RWPE1 (cell line): ENCODE data around the gene RAPGEF5.

Experiments
- CTCF ChIA-PET: fragments of 350-600 bp; sonication (Branson Sonifier 250); formaldehyde crosslinking; extraction: SDS; loops from one replicate; lab custom pipeline; 2021; lab: Yijun Ruan, JAX
- POLR2A ChIA-PET: fragments of 400-600 bp; formaldehyde crosslinking; extraction: SDS; loops from one replicate; lab custom pipeline; 2020; ENCODE audit warnings: antibody characterized with exemption; ENCODE audit not compliant: low non-redundant PET; lab: Yijun Ruan, JAX
- DNase-seq: peaks from one replicate; pipeline ENCODE4 v3.0.0; 2012; ENCODE audit warnings: low spot score
- H3K27ac ChIP-seq: fragments of 450-650 bp; 2 replicates; pipeline ENCODE4 v1.5.1; 2017
- CTCF ChIP-seq: fragments of 450-650 bp; conservative IDR thresholded peaks from 2 replicates; pipeline ENCODE4 v1.5.1; 2017; ENCODE audit warnings: low read depth, mild to moderate bottlenecking

The RAPGEF5 gene

DNA sequence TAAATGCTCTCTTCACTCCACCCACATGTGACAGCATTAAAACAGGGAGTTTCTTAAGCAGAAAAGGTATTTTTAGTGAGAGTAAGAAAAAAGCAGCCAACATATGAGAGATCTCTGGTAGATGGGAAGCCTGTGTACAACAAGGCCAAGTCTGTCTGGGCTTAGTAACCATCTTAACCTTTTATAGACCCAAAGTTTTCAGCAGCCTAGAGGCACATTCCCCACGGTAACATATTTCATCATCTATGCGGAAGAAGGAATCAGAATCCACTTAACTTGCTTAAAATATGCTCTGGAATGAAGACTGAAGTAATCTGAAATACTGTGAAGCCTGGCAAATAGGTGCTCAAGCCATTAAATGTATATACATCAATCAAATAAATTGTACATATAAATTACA, 127.8 kb downstream of the RAPGEF5 start:
- POLR2A ChIA-PET = no interaction called here
- H3K27ac ChIP-seq = no peak overlapping the region
- CTCF ChIA-PET = no interaction called here
- DNase-seq = no peak
- no peak for TF ChIP-seq CTCF

- DNase-seq = no peak
- ChIA-PET CTCF (no interaction called here), POLR2A (no interaction called here)
- no peak overlapping the region for H3K27ac ChIP-seq
- no peak for TF ChIP-seq CTCF
Observed at GRCh38 chr7:22223807-22224206, 133.1 kb downstream of the RAPGEF5 start.

DNA sequence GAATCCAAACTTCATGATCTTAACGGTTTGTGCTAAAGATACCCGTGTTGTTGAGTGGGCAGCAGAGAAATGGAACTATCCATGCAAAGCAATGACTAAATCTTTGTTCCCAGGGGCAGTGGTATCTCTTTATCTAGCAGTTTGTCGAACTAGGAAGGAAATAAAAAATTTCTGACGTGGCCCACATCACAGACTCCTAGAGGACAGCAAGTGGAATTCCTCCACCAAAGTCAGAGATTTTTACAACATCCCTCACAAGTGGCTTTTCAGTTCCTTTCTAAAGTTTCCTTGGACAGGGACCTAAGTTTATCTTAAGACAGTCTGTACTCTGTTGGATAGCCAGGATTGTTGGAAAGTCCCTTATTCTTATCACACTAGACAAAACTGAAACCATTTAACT, 136.0 kb downstream of the RAPGEF5 start:
- TF ChIP-seq CTCF = no peak
- ChIA-PET CTCF (no interaction called here), POLR2A (no interaction called here)
- no peak overlapping the region for H3K27ac ChIP-seq
- DNase-seq = no peak

GRCh38 chr7:22219739-22220493, 137.0 kb downstream of the RAPGEF5 start:
- POLR2A ChIA-PET = no interaction called here
- no peak for DNase-seq
- CTCF ChIA-PET = interaction anchor here (0.6 kb wide), 1 partner anchor 240 kb away, joined by 4 read pairs; no protein-coding TSS in a partner anchor
- no peak overlapping the region for H3K27ac ChIP-seq
- TF ChIP-seq CTCF = no peak

GRCh38 chr7:22219036-22219435, 137.9 kb downstream of the RAPGEF5 start:
- no peak for TF ChIP-seq CTCF
- POLR2A ChIA-PET = no interaction called here
- no peak for DNase-seq
- no peak overlapping the region for H3K27ac ChIP-seq
- CTCF ChIA-PET = interaction anchor here (0.6 kb wide), 1 partner anchor 241 kb away, joined by 4 read pairs; no protein-coding TSS in a partner anchor

DNA sequence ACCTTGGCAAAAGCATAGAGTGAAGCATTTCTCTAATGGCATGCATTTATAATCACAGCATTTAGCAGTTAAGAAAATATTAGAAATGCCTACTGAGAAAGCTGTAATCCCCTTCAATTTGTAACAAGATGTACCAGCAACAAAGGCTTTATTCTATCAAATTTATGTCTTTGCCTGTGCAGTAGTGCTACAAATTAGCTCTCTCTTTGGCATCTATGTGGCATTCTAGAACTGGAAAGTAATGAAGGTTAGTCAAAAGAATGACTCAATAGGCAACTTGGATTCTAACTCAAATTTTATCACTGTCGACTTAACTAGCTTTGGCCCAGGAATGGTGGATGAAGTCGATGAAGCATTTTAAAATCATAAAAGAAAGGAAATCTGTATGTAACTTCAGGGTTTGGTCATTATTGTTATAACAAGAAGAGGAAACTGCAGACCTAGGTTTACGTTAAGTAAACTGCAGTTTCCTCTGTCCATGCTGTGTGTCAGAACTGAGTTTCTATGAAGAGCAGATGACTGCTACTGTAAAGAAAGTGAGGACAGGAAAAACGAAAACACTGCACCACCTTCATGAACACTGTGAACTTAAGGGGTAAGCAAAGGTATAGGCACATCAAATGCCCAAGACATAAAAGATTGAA, 140.0 kb downstream of the RAPGEF5 start:
- no peak for TF ChIP-seq CTCF
- no peak overlapping the region for H3K27ac ChIP-seq
- ChIA-PET POLR2A (no interaction called here), CTCF (interaction anchor here (0.6 to 1.0 kb wide), 2 partner anchors 10 to 211 kb away, joined by 4 read pairs; no protein-coding TSS in a partner anchor)
- no peak for DNase-seq
